K562 (cell line): ENCODE data around the gene CLDN2. TPM values are rescaled to one million over a fixed set of nuclear protein-coding genes. Genes with fewer than 3 reads are reported as not detected.

Source experiments
- ATAC-seq: fragments of 200-7000 bp; cut with Tn5 transposase; 3 replicates; pipeline ENCODE4 v1.9.1; 2020; ENCODE audit warnings: moderate library complexity
- BruUV-seq: library from RNA; stranded (reverse); fragments of 400-500 nt; replicated peaks from 2 replicates; lab custom pipeline; 2021; lab: Mats Ljungman, UMichigan
- CTCF ChIA-PET: fragments of 300-600 bp; formaldehyde crosslinking; extraction: SDS; loops from one replicate; lab custom pipeline; 2021; ENCODE audit warnings: low intra/inter-chr PET ratio; lab: Yijun Ruan, JAX
- POLR2A ChIA-PET: fragments of 300-600, 350-650 bp; sonication (Branson Sonifier 250); formaldehyde crosslinking; extraction: SDS; loops from one replicate; lab custom pipeline; 2021; ENCODE audit warnings: antibody characterized with exemption, inconsistent platforms; lab: Yijun Ruan, JAX
- DNase-seq, 4 experiments: peaks; one replicate each; pipeline versions ENCODE4 v3.0.0 to v3.0.0-alpha.2; 2011 to 2018; ENCODE audit warnings: low spot score in 3 of 4, mixed read lengths in 3 of 4; ENCODE audit errors: extremely low read depth in 1 of 4
- FAIRE-seq: peaks from 2 replicates; lab custom pipeline; 2011; peaks lifted over from hg19 to GRCh38; lab: Jason Lieb, UNC
- H2AFZ ChIP-seq: 2 replicates; pipeline ENCODE4 v1.6.0; 2011; ENCODE audit warnings: low read depth, low read length, control low read depth, inconsistent platforms
- H3K27ac ChIP-seq: fragments of 200-600 bp; 3 replicates; pipeline ENCODE4 v1.8.0; 2011; ENCODE audit warnings: low read depth, mild to moderate bottlenecking, control low read depth, inconsistent platforms, low read length, moderate library complexity, mixed read lengths; ENCODE audit errors: extremely low read depth
- H3K27me3 ChIP-seq, 2 experiments: fragments of 300-600 bp in 1 of 2; 2 replicates in 1 of 2; 3 replicates in 1 of 2; pipeline versions ENCODE4 v1.6.0 to v1.8.0; 2011; ENCODE audit warnings: inconsistent platforms in 2 of 2, low read length in 2 of 2, mild to moderate bottlenecking in 1 of 2, mixed read lengths in 1 of 2, moderate library complexity in 1 of 2; ENCODE audit not compliant: control insufficient read depth in 2 of 2, insufficient read depth in 2 of 2
- H3K36me3 ChIP-seq: fragments of 300-600 bp; 3 replicates; pipeline ENCODE4 v1.8.0; 2011; ENCODE audit warnings: mild to moderate bottlenecking, low read length, inconsistent platforms; ENCODE audit not compliant: control insufficient read depth, insufficient read depth
- H3K4me1 ChIP-seq, 2 experiments: fragments of 200-600 bp in 1 of 2; replicated peaks in 1 of 2; 2 replicates in 1 of 2; 3 replicates in 1 of 2; pipeline versions ENCODE4 v1.5.1 to v1.8.0; 2011; ENCODE audit warnings: inconsistent platforms in 2 of 2, low read length in 2 of 2, mild to moderate bottlenecking in 1 of 2, mixed read lengths in 1 of 2, moderate library complexity in 1 of 2; ENCODE audit not compliant: control insufficient read depth in 2 of 2, insufficient read depth in 2 of 2
- H3K4me2 ChIP-seq: 2 replicates; pipeline ENCODE4 v1.6.1; 2011; ENCODE audit warnings: low read length, control low read depth, inconsistent platforms, mixed read lengths; ENCODE audit not compliant: insufficient read depth
- H3K4me3 ChIP-seq: fragments of 200-600 bp; sonication (generic), shearing (Covaris generic); 2 replicates; pipeline ENCODE4 v1.5.1; 2016; ENCODE audit warnings: control low read depth, inconsistent platforms
- H3K79me2 ChIP-seq: fragments of 200-600 bp; 3 replicates; pipeline ENCODE4 v1.8.0; 2011; ENCODE audit warnings: low read length, inconsistent platforms; ENCODE audit not compliant: control insufficient read depth, insufficient read depth
- H3K9ac ChIP-seq, 2 experiments: 2 replicates each; pipeline versions ENCODE4 v1.6.0 to v1.6.1; 2011; ENCODE audit warnings: low read depth in 2 of 2, low read length in 2 of 2, control low read depth in 1 of 2, inconsistent platforms in 1 of 2, mild to moderate bottlenecking in 1 of 2, mixed read lengths in 1 of 2; ENCODE audit not compliant: insufficient read depth in 1 of 2
- H3K9me1 ChIP-seq: one replicate; pipeline ENCODE4 v1.6.0; 2011; ENCODE audit warnings: inconsistent platforms, mild to moderate bottlenecking, low read length, moderate library complexity; ENCODE audit not compliant: control insufficient read depth, insufficient read depth
- H3K9me3 ChIP-seq: replicated peaks from 2 replicates; pipeline ENCODE4 v1.5.1; 2011; ENCODE audit warnings: low read depth, low read length, inconsistent platforms; ENCODE audit not compliant: control insufficient read depth, insufficient read depth
- H4K20me1 ChIP-seq: replicated peaks from 2 replicates; pipeline ENCODE4 v1.6.1; 2011; ENCODE audit warnings: low read length, inconsistent platforms, mixed read lengths; ENCODE audit not compliant: control insufficient read depth, insufficient read depth
- BRCA1 ChIP-seq, 2 experiments: fragments of 450-650 bp in 1 of 2; sonication (generic) in 1 of 2; formaldehyde crosslinking in 1 of 2; IDR thresholded peaks; 2 replicates each; pipeline versions ENCODE4 v1.5.0 to v1.6.1; 2017 to 2020; ENCODE audit warnings: mild to moderate bottlenecking in 1 of 2, missing genetic modification reagents in 1 of 2
- CAMTA2 ChIP-seq: fragments of 250-450 bp; sonication (Bioruptor Pico); conservative IDR thresholded peaks from 2 replicates; pipeline ENCODE4 v1.5.1; 2022
- MAFF ChIP-seq: IDR thresholded peaks from 2 replicates; pipeline ENCODE4 v1.6.1; 2012; ENCODE audit warnings: low read length, improper control_type of control experiment
- NFIC ChIP-seq: fragments of 450-650 bp; IDR thresholded peaks from 2 replicates; pipeline ENCODE4 v1.6.1; 2017; ENCODE audit warnings: mild to moderate bottlenecking, inconsistent platforms
- PPARD ChIP-seq: fragments of 250-450 bp; sonication (Bioruptor Pico); IDR thresholded peaks from 2 replicates; pipeline ENCODE4 v1.8.0; 2022; ENCODE audit warnings: inconsistent platforms, mild to moderate bottlenecking, moderate library complexity
- PTTG1 ChIP-seq: fragments of 450-650 bp; IDR thresholded peaks from 2 replicates; pipeline ENCODE4 v1.6.1; 2016; ENCODE audit warnings: low read depth, mild to moderate bottlenecking, missing genetic modification characterization, missing compliant biosample characterization
- RFX1 ChIP-seq: fragments of 450-650 bp; IDR thresholded peaks from 2 replicates; pipeline ENCODE4 v1.6.1; 2016; ENCODE audit warnings: mild to moderate bottlenecking, moderate library complexity
- SMAD1 ChIP-seq: fragments of 150-350 bp; IDR thresholded peaks from 2 replicates; pipeline ENCODE4 v1.6.1; 2014; ENCODE audit warnings: low read length, low read depth; ENCODE audit not compliant: partially characterized antibody
- TCF3 ChIP-seq: sonication (generic); formaldehyde crosslinking; IDR thresholded peaks from 2 replicates; pipeline ENCODE4 v1.4.0; 2020; ENCODE audit warnings: mild to moderate bottlenecking, missing genetic modification reagents
- ZFP1 ChIP-seq: fragments of 450-650 bp; formaldehyde crosslinking; IDR thresholded peaks from 2 replicates; pipeline ENCODE4 v1.4.0; 2020; ENCODE audit warnings: mild to moderate bottlenecking, mixed read lengths
- ZNF197 ChIP-seq: fragments of 200-800 bp; sonication (Bioruptor generic); IDR thresholded peaks from 2 replicates; pipeline ENCODE4 v1.6.1; 2016; ENCODE audit warnings: low read depth, missing genetic modification characterization, missing compliant biosample characterization
- WGBS: fragments of 100-300 bp; shearing (Covaris generic); methylation state at CpG from one replicate; pipeline ENCODE4 v1.1.6; 2016; ENCODE audit warnings: low coverage, mixed read lengths; ENCODE audit not compliant: insufficient coverage; ENCODE audit errors: missing lambda C conversion rate; 5-methylcytosine and 5-hydroxymethylcytosine counted together
- in situ Hi-C: fragments of 300-500 bp; cut with MboI; formaldehyde crosslinking; loops from 4 replicates; pipeline ENCODE4 v1.15.0; 2018; ENCODE audit warnings: inconsistent platforms, mixed read lengths
- intact Hi-C: fragments of 100-400 bp; cut with micrococcal nuclease; formaldehyde crosslinking; loops from 2 replicates; pipeline ENCODE4 v1.14.2; 2022
- polyA plus RNA-seq, 8 experiments: library from polyadenylated mRNA; depleted of rRNA in 4 of 8; stranded (reverse) in 5 of 8; unstranded in 3 of 8; fragments of >200 nt; fragmentation: Nextera tagmentation in 2 of 8; fragmentation: Illumina TruSeq in 1 of 8; extraction: Ambion mirVana in 2 of 8; extraction: Trizol in 1 of 8; gene quantifications; 2 replicates each; pipeline versions ENCODE4 v1.2.1 to v1.2.3, GENCODE V29; 2011 to 2014; ENCODE audit warnings: inconsistent platforms in 1 of 8, missing spikeins in 1 of 8
- total RNA-seq, 7 experiments: library from RNA; depleted of rRNA in 6 of 7; stranded (reverse); fragments of >200 nt in 6 of 7; fragmentation: Illumina TruSeq in 2 of 7; extraction: Trizol in 2 of 7; gene quantifications; 2 replicates each; pipeline versions ENCODE4 v1.2.1 to v1.2.3, GENCODE V29; 2011 to 2021; ENCODE audit warnings: low replicate concordance in 1 of 7
- TF ChIP-seq, protein P1 (sequence below): fragments of 250-450 bp; sonication (Bioruptor Pico); IDR thresholded peaks from 2 replicates; pipeline ENCODE4 v1.5.0; 2021; ENCODE audit warnings: mild to moderate bottlenecking, moderate library complexity
- TF ChIP-seq, protein P2 (sequence below): fragments of 450-650 bp; IDR thresholded peaks from 2 replicates; pipeline ENCODE4 v1.7.0; 2016; ENCODE audit warnings: borderline replicate concordance

CLDN2 gene
- total and polyA plus RNA-seq, 9 of the 15 experiments (the other 6 are each of a cell fraction or from before 2014, with no cell fraction given), result not detected

DNA sequence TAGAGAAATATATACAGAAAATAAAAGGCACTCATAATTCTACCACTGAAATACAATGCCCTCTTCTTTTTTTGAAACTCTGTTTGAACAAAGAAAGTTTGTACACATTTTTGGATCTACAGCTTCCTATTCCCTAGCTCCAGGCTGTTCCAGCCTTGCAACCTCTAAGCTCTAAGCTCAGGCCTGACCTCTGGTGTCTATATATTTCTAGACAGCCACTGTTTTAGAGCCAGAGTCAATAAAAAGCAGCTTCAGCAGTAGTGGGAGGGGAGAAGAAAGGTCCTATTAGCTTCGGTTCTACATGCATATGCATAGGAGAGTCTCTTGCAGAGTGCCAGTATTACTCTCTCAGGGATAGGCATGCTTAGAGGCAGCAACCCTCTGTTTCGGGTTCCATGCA, 39.7 kb downstream of the CLDN2 start:
- WGBS, result 0% methylated on average over 2 of the region's 2 CpGs
- no peaks in the 10 kb centered on the region for H3K9me3 ChIP-seq
- H3K36me3 ChIP-seq, result no peaks in the 10 kb centered on the region
- no peaks in the 10 kb centered on the region for H4K20me1 ChIP-seq
- no peak overlapping the region for H3K4me2 ChIP-seq
- DNase-seq (no peak), ATAC-seq (no peak), FAIRE-seq (no peak)
- no TSS peak for BruUV-seq
- intact Hi-C loops (no loop called here), in situ Hi-C loops (no loop called here)
- H3K4me1 ChIP-seq, result no peaks in the 10 kb centered on the region
- H3K27me3 ChIP-seq, result no peaks in the 10 kb centered on the region
- no peaks in the 10 kb centered on the region for H3K79me2 ChIP-seq
- POLR2A ChIA-PET, result no interaction called here
- TF ChIP-seq ZNF197, result no peak
- H3K4me3 ChIP-seq, result no peak overlapping the region
- H2AFZ ChIP-seq, result no peak overlapping the region
- no peaks in the 10 kb centered on the region for H3K9me1 ChIP-seq
- H3K27ac ChIP-seq, result no peak overlapping the region
- CTCF ChIA-PET, result interaction anchor here (0.6 kb wide), 1 partner anchor 61 kb away, joined by 3 read pairs; no protein-coding TSS in a partner anchor
- H3K9ac ChIP-seq, result no peak overlapping the region

GRCh38 chrX:106963111-106963510, 42.9 kb downstream of the CLDN2 start:
- intact Hi-C loops, result no loop called here
- H3K4me1 ChIP-seq, result no peaks in the 10 kb centered on the region
- BruUV-seq, result no TSS peak
- H3K36me3 ChIP-seq, result no peaks in the 10 kb centered on the region
- H3K79me2 ChIP-seq, result no peaks in the 10 kb centered on the region
- ChIA-PET CTCF (no interaction called here), POLR2A (interaction anchor here (0.6 kb wide), 1 partner anchor 43 kb away, joined by 3 read pairs; the partner anchor contains the start of gene CLDN2)
- H3K9me1 ChIP-seq, result no peaks in the 10 kb centered on the region
- in situ Hi-C loops, result no loop called here
- H3K27me3 ChIP-seq, result no peaks in the 10 kb centered on the region
- no peak overlapping the region for H3K9ac ChIP-seq
- no peaks in the 10 kb centered on the region for H3K9me3 ChIP-seq
- no peak for ATAC-seq
- H2AFZ ChIP-seq, result no peak overlapping the region
- FAIRE-seq, result no peak
- no peak overlapping the region for H3K27ac ChIP-seq
- no peaks in the 10 kb centered on the region for H4K20me1 ChIP-seq
- no peak overlapping the region for H3K4me3 ChIP-seq
- DNase-seq, result no peak
- no peak overlapping the region for H3K4me2 ChIP-seq
- TF ChIP-seq RFX1 (no peak), TCF3 (CRISPR knock-in tag) (no peak), CAMTA2 (CRISPR knock-in tag) (no peak), PPARD (CRISPR knock-in tag) (no peak), NFIC (no peak), ZFP1 (CRISPR knock-in tag) (no peak), MAFF (no peak), PTTG1 (tag) (no peak), BRCA1 (IDR thresholded peaks at IDR 0.05) (no peak), BRCA1 (CRISPR knock-in tag; IDR thresholded peaks at IDR 0.05) (no peak), SMAD1 (no peak)
- TF ChIP-seq, protein P1, sequence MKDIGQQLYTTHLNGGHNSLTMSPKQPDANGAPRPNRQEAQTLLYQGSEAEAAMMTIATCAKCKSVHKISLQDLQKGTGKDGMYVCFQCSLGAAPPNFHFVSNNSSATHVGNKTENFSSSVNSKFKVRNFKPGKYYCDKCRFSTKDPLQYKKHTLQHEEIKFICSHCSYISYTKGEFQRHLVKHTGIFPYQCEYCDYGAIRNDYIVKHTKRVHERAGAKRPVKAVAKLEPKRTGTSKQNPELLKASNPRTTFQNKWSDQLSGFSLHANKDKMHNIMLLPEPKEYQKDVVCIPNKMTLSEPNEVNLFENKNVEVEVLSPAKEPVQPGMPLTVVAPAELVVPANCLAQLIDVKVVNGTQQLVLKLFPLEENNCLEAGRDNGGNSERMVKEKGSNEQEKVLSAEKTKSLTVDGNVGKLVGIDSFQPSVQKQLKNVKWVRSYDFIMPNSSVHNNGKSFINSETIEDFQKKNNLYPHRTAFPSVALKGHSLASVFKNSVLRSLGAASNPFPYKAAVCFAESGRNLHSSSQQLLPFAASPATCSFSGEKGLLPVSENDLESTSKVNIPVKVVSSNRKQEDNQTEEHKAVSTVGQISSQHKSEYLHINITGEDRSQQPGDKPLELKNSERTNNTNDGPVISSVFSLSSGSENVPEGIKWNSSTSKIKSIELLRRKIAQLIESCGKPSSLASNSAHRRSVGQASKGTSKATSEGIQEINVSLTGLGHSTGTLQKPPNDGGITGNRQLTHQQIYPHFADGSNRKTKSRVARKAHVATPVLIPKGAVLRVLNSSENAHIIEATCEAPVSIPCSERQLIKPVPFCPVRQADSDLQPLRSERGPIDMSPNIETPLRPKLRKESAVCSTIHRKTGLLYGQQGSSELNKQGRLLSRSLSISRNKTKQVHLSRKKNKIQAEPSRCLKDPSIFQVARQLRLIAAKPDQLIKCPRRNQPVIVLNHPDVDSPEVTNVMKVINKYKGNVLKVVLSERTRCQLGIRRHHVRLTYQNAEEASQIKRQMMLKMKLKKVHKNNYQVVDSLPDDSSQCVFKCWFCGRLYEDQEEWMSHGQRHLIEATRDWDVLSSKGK, result no peak
- TF ChIP-seq, protein P2, sequence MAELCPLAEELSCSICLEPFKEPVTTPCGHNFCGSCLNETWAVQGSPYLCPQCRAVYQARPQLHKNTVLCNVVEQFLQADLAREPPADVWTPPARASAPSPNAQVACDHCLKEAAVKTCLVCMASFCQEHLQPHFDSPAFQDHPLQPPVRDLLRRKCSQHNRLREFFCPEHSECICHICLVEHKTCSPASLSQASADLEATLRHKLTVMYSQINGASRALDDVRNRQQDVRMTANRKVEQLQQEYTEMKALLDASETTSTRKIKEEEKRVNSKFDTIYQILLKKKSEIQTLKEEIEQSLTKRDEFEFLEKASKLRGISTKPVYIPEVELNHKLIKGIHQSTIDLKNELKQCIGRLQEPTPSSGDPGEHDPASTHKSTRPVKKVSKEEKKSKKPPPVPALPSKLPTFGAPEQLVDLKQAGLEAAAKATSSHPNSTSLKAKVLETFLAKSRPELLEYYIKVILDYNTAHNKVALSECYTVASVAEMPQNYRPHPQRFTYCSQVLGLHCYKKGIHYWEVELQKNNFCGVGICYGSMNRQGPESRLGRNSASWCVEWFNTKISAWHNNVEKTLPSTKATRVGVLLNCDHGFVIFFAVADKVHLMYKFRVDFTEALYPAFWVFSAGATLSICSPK, result no peak
